OCI-LY7 (cell line): ENCODE results near the gene RRM2.

ENCODE experiments used
- CTCF ChIP-seq: fragments of 200-600 bp; sonication (generic); conservative IDR thresholded peaks from 2 replicates; pipeline ENCODE4 v1.5.1; 2014; ENCODE audit warnings: mild to moderate bottlenecking, antibody characterized with exemption, low read length, moderate library complexity, mixed read lengths
- EZH2phosphoT487 ChIP-seq: fragments of 200-600 bp; sonication (generic); IDR thresholded peaks from 2 replicates; pipeline ENCODE4 v1.6.1; 2018; ENCODE audit warnings: low read depth, borderline replicate concordance, mild to moderate bottlenecking, mixed run types, antibody characterized with exemption, low read length, moderate library complexity, mixed read lengths

- TF ChIP-seq CTCF (no peak), EZH2phosphoT487 (no peak)
Measured at GRCh38 chr2:10175441-10175840, 52.9 kb downstream of the RRM2 start.
